HG03378 (cell line): ENCODE data around the gene PTPRK.

Experiments
- ATAC-seq: cut with Tn5 transposase; IDR thresholded peaks from one replicate; pipeline ENCODE4 v1.9.1; 2021; ENCODE audit warnings: mild to moderate bottlenecking, moderate library complexity; ENCODE audit not compliant: unreplicated experiment

The PTPRK gene

GRCh38 chr6:128156321-128157111, 363.9 kb downstream of the PTPRK start:
- no peak for ATAC-seq

- no peak for ATAC-seq
These were observed 364.6 kb downstream of the PTPRK start for GRCh38 chr6:128155826-128156225.

GRCh38 chr6:128152551-128152950, 367.8 kb downstream of the PTPRK start:
- no peak for ATAC-seq

GRCh38 chr6:128150376-128150775, 370.0 kb downstream of the PTPRK start:
- no peak for ATAC-seq

GRCh38 chr6:128149796-128150195, 370.6 kb downstream of the PTPRK start:
- no peak for ATAC-seq

GRCh38 chr6:128144320-128144719, 376.1 kb downstream of the PTPRK start:
- ATAC-seq, result no peak

GRCh38 chr6:128141932-128142331, 378.5 kb downstream of the PTPRK start:
- ATAC-seq, result no peak

GRCh38 chr6:128139519-128139918, 380.9 kb downstream of the PTPRK start:
- no peak for ATAC-seq

GRCh38 chr6:128138694-128139093, 381.7 kb downstream of the PTPRK start:
- ATAC-seq, result no peak

- no peak for ATAC-seq
These were observed 385.1 kb downstream of the PTPRK start for GRCh38 chr6:128135325-128135724.

- no peak for ATAC-seq
These were observed 388.8 kb downstream of the PTPRK start for GRCh38 chr6:128131566-128131965.

- no peak for ATAC-seq
These were observed 389.4 kb downstream of the PTPRK start for GRCh38 chr6:128131036-128131435.

GRCh38 chr6:128129679-128130078, 390.7 kb downstream of the PTPRK start:
- ATAC-seq, result no peak

- no peak for ATAC-seq
These were observed 392.7 kb downstream of the PTPRK start for GRCh38 chr6:128127650-128128049.

- no peak for ATAC-seq
These were observed 395.7 kb downstream of the PTPRK start for GRCh38 chr6:128124713-128125112.

GRCh38 chr6:128121610-128122009, 398.8 kb downstream of the PTPRK start:
- no peak for ATAC-seq

- ATAC-seq, result no peak
These were observed 399.2 kb downstream of the PTPRK start for GRCh38 chr6:128121190-128121589.

GRCh38 chr6:128118401-128118800, 402.0 kb downstream of the PTPRK start:
- no peak for ATAC-seq

- no peak for ATAC-seq
These were observed 402.5 kb downstream of the PTPRK start for GRCh38 chr6:128117916-128118315.

GRCh38 chr6:128114164-128114563, 406.2 kb downstream of the PTPRK start:
- ATAC-seq, result no peak

GRCh38 chr6:128112494-128112893, 407.9 kb downstream of the PTPRK start:
- ATAC-seq, result peak; percentile 73

GRCh38 chr6:128111096-128111495, 409.3 kb downstream of the PTPRK start:
- no peak for ATAC-seq

- no peak for ATAC-seq
These were observed 412.7 kb downstream of the PTPRK start for GRCh38 chr6:128107682-128108081.
